ENCODE data around the gene GPR137.

DNA sequence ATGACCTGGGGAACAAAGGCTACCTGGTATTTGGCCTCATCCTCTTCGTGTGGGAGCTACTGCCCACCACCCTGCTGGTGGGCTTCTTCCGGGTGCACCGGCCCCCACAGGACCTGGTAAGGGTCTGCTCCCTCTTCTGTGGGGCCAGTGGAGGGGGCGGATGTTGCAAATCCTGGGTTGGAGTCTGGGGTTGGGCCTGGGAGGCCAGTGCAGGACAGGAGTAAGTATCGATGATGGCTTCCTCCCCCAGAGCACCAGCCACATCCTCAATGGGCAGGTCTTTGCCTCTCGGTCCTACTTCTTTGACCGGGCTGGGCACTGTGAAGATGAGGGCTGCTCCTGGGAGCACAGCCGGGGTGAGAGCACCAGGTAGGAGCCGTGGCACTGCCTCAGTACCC is 2.7 kb downstream of the GPR137 start:
- TF ChIP-seq, protein P1, sequence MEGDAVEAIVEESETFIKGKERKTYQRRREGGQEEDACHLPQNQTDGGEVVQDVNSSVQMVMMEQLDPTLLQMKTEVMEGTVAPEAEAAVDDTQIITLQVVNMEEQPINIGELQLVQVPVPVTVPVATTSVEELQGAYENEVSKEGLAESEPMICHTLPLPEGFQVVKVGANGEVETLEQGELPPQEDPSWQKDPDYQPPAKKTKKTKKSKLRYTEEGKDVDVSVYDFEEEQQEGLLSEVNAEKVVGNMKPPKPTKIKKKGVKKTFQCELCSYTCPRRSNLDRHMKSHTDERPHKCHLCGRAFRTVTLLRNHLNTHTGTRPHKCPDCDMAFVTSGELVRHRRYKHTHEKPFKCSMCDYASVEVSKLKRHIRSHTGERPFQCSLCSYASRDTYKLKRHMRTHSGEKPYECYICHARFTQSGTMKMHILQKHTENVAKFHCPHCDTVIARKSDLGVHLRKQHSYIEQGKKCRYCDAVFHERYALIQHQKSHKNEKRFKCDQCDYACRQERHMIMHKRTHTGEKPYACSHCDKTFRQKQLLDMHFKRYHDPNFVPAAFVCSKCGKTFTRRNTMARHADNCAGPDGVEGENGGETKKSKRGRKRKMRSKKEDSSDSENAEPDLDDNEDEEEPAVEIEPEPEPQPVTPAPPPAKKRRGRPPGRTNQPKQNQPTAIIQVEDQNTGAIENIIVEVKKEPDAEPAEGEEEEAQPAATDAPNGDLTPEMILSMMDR (IDR thresholded peaks at IDR 0.05; ENCODE audit: poor library complexity): no peak
- TF ChIP-seq EZH2 (IDR thresholded peaks at IDR 0.05; ENCODE audit: borderline replicate concordance): no peak
- TF ChIP-seq EZH2phosphoT487 (IDR thresholded peaks at IDR 0.05; ENCODE audit: low read depth, severe bottlenecking, unreplicated experiment): no peak

Measured in hepatocyte (in vitro differentiated cells).